Measurements from ENCODE around the gene MGAM2. TPM values are rescaled to one million over a fixed set of nuclear protein-coding genes. Genes with fewer than 3 reads are reported as not detected.

The MGAM2 gene
- polyA plus RNA-seq, 1 donor: 0.91 TPM

- DNase-seq: no peak
Observed at GRCh38 chr7:142176901-142177300, 65.4 kb downstream of the MGAM2 start.

- DNase-seq: no peak
Observed at GRCh38 chr7:142177869-142178268, 66.4 kb downstream of the MGAM2 start.

- DNase-seq: no peak
Observed at GRCh38 chr7:142180426-142180825, 68.9 kb downstream of the MGAM2 start.

GRCh38 chr7:142181211-142181610, 69.7 kb downstream of the MGAM2 start:
- no peak for DNase-seq

GRCh38 chr7:142181966-142182365, 70.4 kb downstream of the MGAM2 start:
- DNase-seq: no peak

- DNase-seq: no peak
Observed at GRCh38 chr7:142185069-142185468, 73.6 kb downstream of the MGAM2 start.

- no peak for DNase-seq
Observed at GRCh38 chr7:142185801-142186200, 74.3 kb downstream of the MGAM2 start.

GRCh38 chr7:142188154-142188553, 76.6 kb downstream of the MGAM2 start:
- DNase-seq: no peak

GRCh38 chr7:142188846-142189245, 77.3 kb downstream of the MGAM2 start:
- DNase-seq: no peak

- DNase-seq: no peak
Observed at GRCh38 chr7:142194201-142194600, 82.7 kb downstream of the MGAM2 start.

- DNase-seq: no peak
Observed at GRCh38 chr7:142196066-142196840, 84.7 kb downstream of the MGAM2 start.

GRCh38 chr7:142200206-142200605, 88.7 kb downstream of the MGAM2 start:
- DNase-seq: no peak

- no peak for DNase-seq
Observed at GRCh38 chr7:142228537-142229104, 117.1 kb downstream of the MGAM2 start.

GRCh38 chr7:142231716-142232115, 120.2 kb downstream of the MGAM2 start:
- no peak for DNase-seq

- DNase-seq: no peak
Observed at GRCh38 chr7:142240546-142240945, 129.0 kb downstream of the MGAM2 start.

GRCh38 chr7:142243823-142244222, 132.3 kb downstream of the MGAM2 start:
- DNase-seq: no peak

GRCh38 chr7:142248166-142249160, 136.9 kb downstream of the MGAM2 start:
- no peak for DNase-seq

GRCh38 chr7:142249918-142250317, 138.4 kb downstream of the MGAM2 start:
- DNase-seq: no peak

GRCh38 chr7:142250705-142251104, 139.2 kb downstream of the MGAM2 start:
- DNase-seq: no peak

GRCh38 chr7:142257958-142258357, 146.4 kb downstream of the MGAM2 start, which contains the start of gene PRSS58:
PRSS58 (minus strand) TSS chr7:142258058; CDS start chr7:142257707, 351 bp downstream.
- DNase-seq: no peak

- DNase-seq: no peak
Observed at GRCh38 chr7:142263598-142264380, 152.3 kb downstream of the MGAM2 start.

Measured in left kidney (tissue), 2 donors.